ENCODE results near the gene SHISA2.
"Not testable (repeated sequence)": the region's sequence is repeated elsewhere in the genome, so short reads cannot be mapped to it uniquely, and the experiment has no call there.

The SHISA2 gene

GRCh38 chr13:26051657-26052311 lies at the start of gene SHISA2:
Gene SHISA2 (minus strand): TSS chr13:26052016. CDS start chr13:26050975, 1,041 bp downstream.
- peak; percentile 43 for DNase-seq (ENCODE audit: low read depth)

DNA sequence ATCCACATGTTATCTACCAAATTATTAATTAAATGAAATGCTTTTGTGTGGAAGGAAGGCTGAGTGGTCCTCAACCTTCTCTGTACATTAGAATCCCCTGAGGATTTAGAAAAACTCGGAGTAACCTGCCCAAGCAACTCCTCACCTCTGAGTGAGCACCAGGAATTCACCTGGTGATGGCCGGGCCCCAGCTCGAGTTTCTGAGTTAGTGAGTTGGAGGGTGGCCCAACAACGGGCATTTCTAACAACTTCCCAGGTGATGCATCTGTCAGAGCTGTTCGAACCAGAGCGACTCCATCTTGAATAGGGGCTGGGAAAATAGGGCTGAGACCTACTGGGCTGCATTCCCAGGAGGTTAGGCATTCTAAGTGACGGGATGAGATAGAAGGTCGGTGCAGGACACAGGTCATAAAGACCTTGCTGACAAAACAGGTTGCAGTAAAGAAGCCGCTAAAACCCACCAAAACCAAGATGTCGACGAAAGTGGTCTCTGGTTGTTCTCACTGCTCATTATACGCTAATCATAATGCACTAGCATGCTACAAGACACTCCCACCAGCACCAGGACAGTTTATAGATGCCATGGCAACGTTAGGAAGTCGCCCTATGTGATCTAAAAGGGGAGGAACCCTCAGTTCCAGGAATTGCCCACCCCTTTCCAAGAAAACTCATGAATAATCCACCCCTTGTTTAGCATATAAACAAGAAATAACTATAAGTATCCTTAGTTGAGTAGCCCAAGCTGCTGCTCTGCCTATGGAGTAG lies 44.2 kb upstream of the SHISA2 start:
- no peak for DNase-seq (ENCODE audit: low read depth)

DNA sequence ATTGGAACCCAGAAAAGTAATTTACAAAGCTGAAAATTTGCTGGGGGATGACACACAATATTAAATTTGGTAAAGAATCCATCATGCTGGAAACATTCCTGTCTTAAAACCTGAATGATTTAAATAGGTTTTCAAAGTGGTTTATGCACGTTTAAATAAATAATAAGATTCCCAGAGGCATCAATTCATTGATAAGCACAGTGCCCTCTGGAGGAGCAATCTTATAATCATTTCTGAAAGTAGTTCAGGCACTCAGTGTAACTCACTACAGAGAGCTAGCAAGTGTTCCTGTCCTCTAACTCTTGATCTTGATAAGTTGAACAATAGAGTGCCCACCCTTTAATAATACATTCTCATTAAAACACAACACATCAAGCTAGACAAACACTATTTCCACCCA lies 43.5 kb upstream of the SHISA2 start:
- peak; percentile 7 for DNase-seq (ENCODE audit: low read depth)

DNA sequence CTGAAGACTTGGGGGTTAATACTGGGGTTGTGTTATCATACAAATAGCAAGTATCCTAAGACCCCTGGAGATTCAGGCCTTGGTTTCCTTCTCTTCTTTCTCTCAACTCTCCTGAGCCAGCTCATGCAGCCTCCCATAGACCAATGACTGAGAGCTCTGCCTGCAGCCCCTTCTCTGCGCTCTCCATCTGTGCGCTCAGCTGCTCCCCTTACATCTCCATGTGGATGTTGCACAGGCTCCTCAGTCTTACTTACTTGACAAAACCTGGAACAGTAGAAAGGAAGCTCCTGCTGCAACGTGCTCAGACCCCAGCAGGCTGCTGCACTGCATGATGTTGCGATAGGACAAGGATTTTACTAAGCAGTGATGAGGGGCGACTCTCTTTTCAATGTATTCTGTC lies 25.0 kb upstream of the SHISA2 start:
- DNase-seq (ENCODE audit: low read depth), result not testable (repeated sequence)

GRCh38 chr13:26075498-26075897 lies 23.7 kb upstream of the SHISA2 start:
- DNase-seq (ENCODE audit: low read depth), result peak; percentile 3

- DNase-seq (ENCODE audit: low read depth), result peak; percentile 55
Observed at GRCh38 chr13:26074706-26075105, 22.9 kb upstream of the SHISA2 start.

- DNase-seq (ENCODE audit: low read depth), result not testable (repeated sequence)
Observed at GRCh38 chr13:26072335-26072734, 20.5 kb upstream of the SHISA2 start.

DNA sequence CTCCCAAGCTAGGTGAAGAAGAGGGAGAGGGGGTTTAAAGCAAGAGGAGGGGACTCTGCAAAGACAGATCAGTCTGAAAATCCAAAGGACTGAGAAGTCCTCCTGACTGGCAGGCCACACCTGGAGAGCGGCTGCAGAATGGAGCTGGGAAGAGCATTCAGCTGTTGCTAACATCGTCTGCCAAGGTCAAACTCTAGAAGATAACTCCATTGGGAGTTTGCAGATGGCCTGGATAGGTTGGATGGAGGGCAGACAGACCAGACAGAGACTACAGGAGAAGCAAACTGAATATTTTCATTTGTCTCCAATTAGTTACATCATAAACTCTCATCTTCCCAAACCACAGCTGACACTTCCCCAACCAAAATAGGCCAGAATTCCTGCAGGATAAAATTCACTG lies 19.9 kb upstream of the SHISA2 start:
- no peak for DNase-seq (ENCODE audit: low read depth)

GRCh38 chr13:26069642-26070041 lies 17.8 kb upstream of the SHISA2 start:
- DNase-seq (ENCODE audit: low read depth), result not testable (repeated sequence)

DNA sequence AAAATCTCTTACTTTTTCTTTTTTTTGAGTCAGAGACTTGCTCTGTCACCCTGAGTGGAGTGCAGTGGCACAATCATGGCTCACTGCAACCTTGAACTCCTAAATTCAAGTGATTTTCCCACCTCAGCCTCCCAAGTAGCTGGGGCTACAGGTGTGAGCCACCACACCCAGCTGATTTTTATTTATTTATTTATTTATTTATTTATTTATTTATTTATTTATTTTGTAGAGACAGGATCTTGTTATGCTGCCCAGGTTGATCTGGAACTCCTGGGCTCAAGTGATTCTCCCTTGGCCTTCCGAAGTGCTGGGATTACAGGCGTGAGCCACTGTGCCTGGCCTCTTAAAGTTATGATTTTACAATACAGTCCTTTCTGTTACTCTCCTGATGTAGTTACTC lies 16.6 kb upstream of the SHISA2 start:
- not testable (repeated sequence) for DNase-seq (ENCODE audit: low read depth)

GRCh38 chr13:26067601-26068000 lies 15.8 kb upstream of the SHISA2 start:
- DNase-seq (ENCODE audit: low read depth), result no peak

- DNase-seq (ENCODE audit: low read depth), result not testable (repeated sequence)
Observed at GRCh38 chr13:26066492-26066891, 14.7 kb upstream of the SHISA2 start.

- peak; percentile 55 for DNase-seq (ENCODE audit: low read depth)
Observed at GRCh38 chr13:26062853-26063444, 11.1 kb upstream of the SHISA2 start.

DNA sequence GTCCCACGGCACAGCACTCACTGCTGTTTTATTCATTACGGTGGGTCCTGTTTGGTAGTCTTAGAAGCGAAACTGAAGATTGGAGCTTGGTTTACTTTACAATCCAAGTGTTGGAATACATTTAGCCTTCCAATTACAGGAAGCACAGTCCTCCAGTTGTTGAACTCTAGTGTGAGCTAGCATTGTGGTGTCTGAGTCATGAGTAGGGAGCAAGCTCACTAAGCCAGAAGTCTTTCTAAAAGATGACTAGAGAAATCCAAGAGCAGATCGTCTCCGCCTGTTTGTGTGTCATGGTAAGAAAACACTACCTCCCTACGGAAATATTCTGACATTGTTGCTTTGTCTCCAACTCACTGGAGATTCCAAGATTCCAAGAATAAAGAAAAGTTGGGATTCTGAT lies 10.1 kb upstream of the SHISA2 start:
- peak; percentile 67 for DNase-seq (ENCODE audit: low read depth)

DNA sequence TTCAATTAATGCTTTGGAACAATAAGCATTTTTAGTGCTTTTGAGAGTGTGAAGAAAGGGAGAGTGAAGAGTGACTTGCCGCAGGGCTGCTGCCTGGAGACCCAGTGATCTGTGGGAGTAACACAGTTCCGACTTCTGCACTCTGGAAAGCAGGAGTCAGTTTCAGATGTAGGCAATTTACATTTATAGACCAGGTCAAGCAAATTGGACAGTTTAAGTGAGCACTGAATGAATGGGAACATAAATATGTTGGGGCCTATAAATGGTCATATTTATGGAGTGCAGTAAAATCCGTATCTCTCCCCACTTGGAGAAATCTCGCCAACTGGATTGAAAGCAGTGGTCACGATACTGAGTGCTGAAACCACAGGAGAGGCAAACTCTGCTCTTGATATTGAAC lies 9.4 kb upstream of the SHISA2 start:
- DNase-seq (ENCODE audit: low read depth), result no peak

DNA sequence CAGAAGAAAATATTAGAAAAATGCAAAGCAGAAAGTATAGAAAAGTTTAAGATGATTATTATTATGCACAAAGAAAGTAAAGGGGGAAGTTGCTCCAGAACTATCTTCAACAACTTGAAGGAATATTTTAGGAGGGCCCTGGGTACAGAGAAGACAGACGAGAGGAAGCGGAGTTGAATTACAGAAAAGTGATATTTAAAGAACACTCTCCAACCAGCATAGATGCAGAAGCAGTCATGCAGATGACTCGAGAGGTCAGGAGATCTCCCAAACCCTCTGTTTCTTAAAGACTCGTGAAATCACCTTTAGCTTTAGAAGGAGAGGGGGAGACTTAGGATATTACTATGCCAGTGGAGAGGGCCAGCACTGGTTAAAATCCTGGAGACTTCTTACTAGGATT lies 8.5 kb upstream of the SHISA2 start:
- no peak for DNase-seq (ENCODE audit: low read depth)

GRCh38 chr13:26058704-26059103 lies 6.9 kb upstream of the SHISA2 start:
- DNase-seq (ENCODE audit: low read depth), result no peak

- no peak for DNase-seq (ENCODE audit: low read depth)
Observed at GRCh38 chr13:26054896-26055295, 3.1 kb upstream of the SHISA2 start.

GRCh38 chr13:26053418-26053980 lies 1.7 kb upstream of the SHISA2 start:
- no peak for DNase-seq (ENCODE audit: low read depth)

DNA sequence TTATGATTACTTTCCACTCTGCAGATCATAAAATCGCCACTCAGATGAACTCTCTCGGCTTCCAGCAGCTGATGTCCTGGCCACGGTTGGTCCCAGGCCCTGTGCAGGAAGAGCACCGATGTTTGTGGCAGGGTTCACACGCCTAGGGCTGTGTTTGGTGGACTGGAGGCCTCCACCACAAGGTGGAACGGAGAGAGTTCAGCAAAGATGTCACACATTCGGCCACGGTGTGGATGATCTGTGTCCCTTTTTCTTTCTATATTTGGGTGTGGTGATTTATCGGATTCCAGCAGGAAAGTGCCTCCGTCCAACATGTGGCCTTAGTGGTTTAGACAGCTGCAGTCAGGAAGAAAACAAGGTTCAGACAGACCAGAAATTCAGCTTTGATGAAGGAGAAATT lies 521 bp upstream of the SHISA2 start:
- no peak for DNase-seq (ENCODE audit: low read depth)

GRCh38 chr13:26051231-26051656 lies 572 bp downstream of the SHISA2 start:
- DNase-seq (ENCODE audit: low read depth), result no peak

GRCh38 chr13:26050568-26051230 lies 1.1 kb downstream of the SHISA2 start:
- peak; percentile 4 for DNase-seq (ENCODE audit: low read depth)

Data from ELR (cell line).